Caki2 (cell line): ENCODE results near the gene SARDH. TPM values are rescaled to one million over a fixed set of nuclear protein-coding genes. Genes with fewer than 3 reads are reported as not detected.

Experiments
- total RNA-seq: library from RNA; depleted of rRNA; stranded (reverse); fragments of >200 nt; shearing (Covaris generic); gene quantifications from 2 replicates; pipeline ENCODE4 v1.2.3, GENCODE V29; 2014; ENCODE audit warnings: low replicate concordance; rRNA removed

SARDH gene
- total RNA-seq, 1 experiment from 2014 or later, result 13.0 TPM

Other genes with a start within 250 kb of the SARDH start
- not detected in 2 replicates for gene MYMK, start 213.4 kb downstream of the SARDH start, total RNA-seq
- gene ADAMTSL2, start 203.6 kb downstream of the SARDH start, total RNA-seq, result not detected in 2 replicates
- not detected in 2 replicates for gene FAM163B, start 129.0 kb downstream of the SARDH start, total RNA-seq
- not detected in 2 replicates for gene DBH, start 102.0 kb downstream of the SARDH start, total RNA-seq